RWPE2 (cell line): ENCODE measurements around the gene METTL15.

ENCODE experiments used
- ATAC-seq: fragments of 200-7000 bp; cut with Tn5 transposase; 3 replicates; pipeline ENCODE4 v1.9.1; 2021; ENCODE audit warnings: low read depth
- DNase-seq: peaks from one replicate; pipeline ENCODE4 v3.0.0-alpha.2; 2020; ENCODE audit warnings: low spot score
- H3K27ac ChIP-seq: fragments of 450-650 bp; 2 replicates; pipeline ENCODE4 v1.5.1; 2017; ENCODE audit warnings: mild to moderate bottlenecking; ENCODE audit not compliant: poor library complexity, severe bottlenecking
- H3K27me3 ChIP-seq: fragments of 250-450 bp; sonication (Bioruptor Pico); 2 replicates; pipeline ENCODE4 v1.5.1; 2021; ENCODE audit warnings: mild to moderate bottlenecking, moderate library complexity; ENCODE audit not compliant: insufficient read depth, poor library complexity, severe bottlenecking
- H3K36me3 ChIP-seq: fragments of 250-450 bp; sonication (Bioruptor Pico); 2 replicates; pipeline ENCODE4 v1.5.1; 2020; ENCODE audit warnings: low read depth, mild to moderate bottlenecking, moderate library complexity
- H3K4me1 ChIP-seq: fragments of 250-450 bp; sonication (Bioruptor Pico); 2 replicates; pipeline ENCODE4 v1.5.1; 2021; ENCODE audit warnings: mild to moderate bottlenecking, moderate library complexity; ENCODE audit not compliant: insufficient read depth, poor library complexity, severe bottlenecking
- H3K4me3 ChIP-seq: fragments of 250-450 bp; sonication (Bioruptor Pico); 2 replicates; pipeline ENCODE4 v1.5.1; 2021; ENCODE audit warnings: mild to moderate bottlenecking, moderate library complexity; ENCODE audit not compliant: severe bottlenecking
- H3K9me3 ChIP-seq: fragments of 250-450 bp; sonication (Bioruptor Pico); 2 replicates; pipeline ENCODE4 v1.5.1; 2021; ENCODE audit warnings: mild to moderate bottlenecking, moderate library complexity; ENCODE audit not compliant: severe bottlenecking
- CTCF ChIP-seq: fragments of 450-650 bp; IDR thresholded peaks from one replicate; pipeline ENCODE4 v1.5.1; 2017; ENCODE audit warnings: mild to moderate bottlenecking, moderate library complexity; ENCODE audit not compliant: poor library complexity, severe bottlenecking

The METTL15 gene

GRCh38 chr11:28296426-28296825, 188.2 kb downstream of the METTL15 start:
- no peaks in the 10 kb centered on the region for H3K27me3 ChIP-seq
- H3K4me3 ChIP-seq = no peak overlapping the region
- ATAC-seq (no peak), DNase-seq (no peak)
- H3K9me3 ChIP-seq = no peaks in the 10 kb centered on the region
- no peak for TF ChIP-seq CTCF
- H3K4me1 ChIP-seq = no peaks in the 10 kb centered on the region
- H3K36me3 ChIP-seq = peaks cover 28% of the 10 kb centered on the region
- no peak overlapping the region for H3K27ac ChIP-seq

- H3K27ac ChIP-seq = no peak overlapping the region
- peaks cover under 1% of the 10 kb centered on the region for H3K4me1 ChIP-seq
- H3K36me3 ChIP-seq = peaks cover 30% of the 10 kb centered on the region
- H3K4me3 ChIP-seq = no peak overlapping the region
- no peak for DNase-seq
- H3K27me3 ChIP-seq = no peaks in the 10 kb centered on the region
- no peaks in the 10 kb centered on the region for H3K9me3 ChIP-seq
- TF ChIP-seq CTCF = no peak
- no peak for ATAC-seq
Observed at GRCh38 chr11:28298209-28298608, 190.0 kb downstream of the METTL15 start.

- no peak for TF ChIP-seq CTCF
- Histone ChIP-seq H3K4me3 (no peak overlapping the region), H3K4me1 (peaks cover 8% of the 10 kb centered on the region), H3K36me3 (peaks cover 16% of the 10 kb centered on the region; the same call in 1 of the 2 replicates), H3K27me3 (no peaks in the 10 kb centered on the region), H3K27ac (no peak overlapping the region), H3K9me3 (no peaks in the 10 kb centered on the region)
- DNase-seq = no peak
- no peak for ATAC-seq
Observed at GRCh38 chr11:28303477-28304191, 195.4 kb downstream of the METTL15 start.

GRCh38 chr11:28315440-28315839, 207.3 kb downstream of the METTL15 start:
- DNase-seq (no peak), ATAC-seq (no peak)
- Histone ChIP-seq H3K4me3 (no peak overlapping the region), H3K27me3 (no peaks in the 10 kb centered on the region), H3K9me3 (no peaks in the 10 kb centered on the region), H3K36me3 (peaks cover 13% of the 10 kb centered on the region), H3K27ac (no peak overlapping the region), H3K4me1 (no peaks in the 10 kb centered on the region)
- TF ChIP-seq CTCF = no peak

GRCh38 chr11:28318871-28319270, 210.7 kb downstream of the METTL15 start:
- H3K4me3 ChIP-seq = no peak overlapping the region
- DNase-seq (no peak), ATAC-seq (no peak)
- H3K4me1 ChIP-seq = no peaks in the 10 kb centered on the region
- no peaks in the 10 kb centered on the region for H3K27me3 ChIP-seq
- H3K9me3 ChIP-seq = no peaks in the 10 kb centered on the region
- H3K36me3 ChIP-seq = peaks cover 17% of the 10 kb centered on the region
- TF ChIP-seq CTCF = no peak
- H3K27ac ChIP-seq = no peak overlapping the region
